GM23338 (cell line): ENCODE results near the gene MET. TPM values are rescaled to one million over a fixed set of nuclear protein-coding genes. Genes with fewer than 3 reads are reported as not detected.

Source experiments
- ATAC-seq: fragments of 200-7000 bp; cut with Tn5 transposase; 3 replicates; pipeline ENCODE4 v1.9.1; 2020
- DNase-seq: peaks from one replicate; pipeline ENCODE4 v3.0.0-alpha.2; 2015; ENCODE audit warnings: low spot score
- H2AFZ ChIP-seq: fragments of 200-600 bp; sonication (generic); 2 replicates; pipeline ENCODE4 v1.8.0; 2016; ENCODE audit warnings: antibody characterized with exemption, mild to moderate bottlenecking, moderate library complexity
- H3F3A ChIP-seq: fragments of 200-600 bp; sonication (generic); replicated peaks from 2 replicates; pipeline ENCODE4 v1.8.0; 2017; ENCODE audit warnings: antibody characterized with exemption, mixed run types, low read depth
- H3K27ac ChIP-seq: fragments of 200-600 bp; sonication (generic); 2 replicates; pipeline ENCODE4 v1.6.1; 2016; ENCODE audit warnings: low read depth
- H3K27me3 ChIP-seq: fragments of 200-600 bp; sonication (generic); 2 replicates; pipeline ENCODE4 v1.8.0; 2016; ENCODE audit warnings: mild to moderate bottlenecking, mixed run types, moderate library complexity; ENCODE audit not compliant: insufficient read depth
- H3K36me3 ChIP-seq: fragments of 200-600 bp; sonication (generic); 2 replicates; pipeline ENCODE4 v1.8.0; 2016; ENCODE audit warnings: mild to moderate bottlenecking; ENCODE audit not compliant: insufficient read depth
- H3K4me1 ChIP-seq: fragments of 200-600 bp; sonication (generic); 2 replicates; pipeline ENCODE4 v1.8.0; 2016; ENCODE audit warnings: mild to moderate bottlenecking, moderate library complexity; ENCODE audit not compliant: insufficient read depth
- H3K4me2 ChIP-seq: fragments of 200-600 bp; sonication (generic); 2 replicates; pipeline ENCODE4 v1.7.1; 2017; ENCODE audit warnings: mixed run types
- H3K4me3 ChIP-seq: fragments of 200-600 bp; sonication (generic); 2 replicates; pipeline ENCODE4 v1.6.1; 2016; ENCODE audit warnings: mixed run types
- H3K79me2 ChIP-seq: fragments of 200-600 bp; sonication (generic); replicated peaks from 2 replicates; pipeline ENCODE4 v1.8.0; 2017; ENCODE audit warnings: mild to moderate bottlenecking; ENCODE audit not compliant: insufficient read depth
- H3K9me2 ChIP-seq: fragments of 200-600 bp; sonication (generic); 2 replicates; pipeline ENCODE4 v1.8.0; 2017; ENCODE audit not compliant: insufficient read depth
- H4K20me1 ChIP-seq: fragments of 200-600 bp; sonication (generic); replicated peaks from 2 replicates; pipeline ENCODE4 v1.8.0; 2017; ENCODE audit warnings: mild to moderate bottlenecking; ENCODE audit not compliant: insufficient read depth
- H3K27ac Mint-ChIP-seq: 2 replicates; pipeline ENCODE4 v1.8.0; 2020; ENCODE audit warnings: inconsistent platforms, mild to moderate bottlenecking, moderate library complexity, mixed read lengths
- H3K27me3 Mint-ChIP-seq: 3 replicates; pipeline ENCODE4 v1.8.0; 2022; ENCODE audit warnings: low read depth, mild to moderate bottlenecking, moderate library complexity, mixed read lengths, inconsistent platforms; ENCODE audit not compliant: insufficient read depth, poor library complexity
- H3K36me3 Mint-ChIP-seq: 3 replicates; pipeline ENCODE4 v1.8.0; 2021; ENCODE audit warnings: low read depth, mild to moderate bottlenecking, inconsistent platforms, moderate library complexity, mixed read lengths
- H3K4me1 Mint-ChIP-seq: 3 replicates; pipeline ENCODE4 v1.8.0; 2020; ENCODE audit warnings: mild to moderate bottlenecking, inconsistent platforms, mixed read lengths
- H3K4me3 Mint-ChIP-seq: 3 replicates; pipeline ENCODE4 v1.8.0; 2021; ENCODE audit warnings: moderate library complexity, mild to moderate bottlenecking, inconsistent platforms, mixed read lengths
- H3K9me3 Mint-ChIP-seq: 3 replicates; pipeline ENCODE4 v1.8.0; 2020; ENCODE audit warnings: moderate library complexity, mild to moderate bottlenecking, inconsistent platforms, mixed read lengths
- EZH2 ChIP-seq: fragments of 200-600 bp; sonication (generic); IDR thresholded peaks from one replicate; pipeline ENCODE4 v1.8.0; 2017; ENCODE audit warnings: antibody characterized with exemption, mild to moderate bottlenecking, low read depth; ENCODE audit not compliant: unreplicated experiment
- EZH2phosphoT487 ChIP-seq: fragments of 200-600 bp; sonication (generic); IDR thresholded peaks from one replicate; pipeline ENCODE4 v1.8.1; 2018; ENCODE audit warnings: antibody characterized with exemption; ENCODE audit not compliant: unreplicated experiment
- JUNB ChIP-seq: IDR thresholded peaks from one replicate; pipeline ENCODE4 v1.6.1; 2016; ENCODE audit warnings: antibody characterized with exemption; ENCODE audit not compliant: unreplicated experiment
- NANOG ChIP-seq: IDR thresholded peaks from 2 replicates; pipeline ENCODE4 v1.6.1; 2016; ENCODE audit warnings: antibody characterized with exemption, borderline replicate concordance
- POLR2AphosphoS5 ChIP-seq: IDR thresholded peaks from 2 replicates; pipeline ENCODE4 v1.6.1; 2016; ENCODE audit warnings: antibody characterized with exemption, low read depth
- STAT1 ChIP-seq: IDR thresholded peaks from one replicate; pipeline ENCODE4 v1.6.1; 2016; ENCODE audit warnings: antibody characterized with exemption; ENCODE audit not compliant: unreplicated experiment
- ZNF114 ChIP-seq: fragments of 250-450 bp; sonication (Bioruptor Pico); IDR thresholded peaks from 2 replicates; pipeline ENCODE4 v1.5.0; 2020; ENCODE audit warnings: mild to moderate bottlenecking, moderate library complexity
- ZNF331 ChIP-seq: fragments of 250-450 bp; sonication (Bioruptor Pico); IDR thresholded peaks from 2 replicates; pipeline ENCODE4 v1.5.0; 2020; ENCODE audit warnings: low read depth, mild to moderate bottlenecking, moderate library complexity
- polyA plus RNA-seq: library from polyadenylated mRNA; unstranded; fragments of >200 nt; fragmentation: Nextera tagmentation; extraction: Ambion mirVana; gene quantifications from 2 replicates; pipeline ENCODE4 v1.2.1, GENCODE V29; 2016
- total RNA-seq: library from RNA; depleted of rRNA; stranded (reverse); fragments of >200 nt; shearing (Covaris generic); gene quantifications from 2 replicates; pipeline ENCODE4 v1.2.3, GENCODE V29; 2014
- TF ChIP-seq, protein P1 (sequence below), 2 experiments: fragments of 200-600 bp in 1 of 2; sonication (generic) in 1 of 2; conservative IDR thresholded peaks; 2 replicates each; pipeline versions ENCODE4 v1.5.1 to v1.6.1; 2016 to 2017; ENCODE audit warnings: antibody characterized with exemption in 2 of 2, low read depth in 2 of 2, mild to moderate bottlenecking in 2 of 2, moderate library complexity in 1 of 2
- TF ChIP-seq, protein P2 (sequence below): IDR thresholded peaks from 2 replicates; pipeline ENCODE4 v1.6.1; 2016; ENCODE audit warnings: antibody characterized with exemption
- TF ChIP-seq, protein P3 (sequence below): IDR thresholded peaks from one replicate; pipeline ENCODE4 v1.6.1; 2018; ENCODE audit warnings: antibody characterized with exemption; ENCODE audit not compliant: unreplicated experiment

Gene MET
- total and polyA plus RNA-seq, 2 experiments from 2014 or later, result 4.8 to 23.1 TPM

DNA sequence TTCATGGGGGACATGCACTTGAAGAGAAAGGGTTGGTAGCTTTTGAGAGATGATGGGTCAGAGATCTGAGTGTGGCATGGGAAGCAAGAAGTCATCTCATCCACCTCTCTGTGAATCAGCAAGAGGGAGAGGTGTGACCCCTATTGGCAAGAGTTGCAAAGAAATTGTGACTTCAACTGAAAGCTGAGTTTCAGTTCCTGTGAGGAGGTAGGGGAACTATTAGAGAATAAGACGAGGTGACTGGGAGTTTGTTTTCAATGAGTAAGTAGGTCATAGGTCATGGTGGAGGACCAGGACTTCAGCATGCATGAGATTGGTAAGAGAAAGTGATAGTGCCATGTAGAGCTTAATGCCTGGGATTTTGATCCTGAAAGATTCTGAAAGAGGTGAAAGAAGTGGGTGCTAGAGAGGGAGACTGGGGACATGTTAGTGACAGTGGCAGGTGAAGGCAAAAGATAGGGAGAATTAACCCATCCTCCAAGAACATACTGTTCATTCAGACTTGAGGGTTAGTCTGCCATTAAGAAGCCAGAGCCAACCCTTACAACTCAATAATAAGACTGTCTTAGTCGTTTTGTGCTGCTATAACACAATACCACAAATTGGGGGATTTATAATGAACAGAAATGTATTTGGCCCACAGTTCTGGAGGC is 114.9 kb downstream of the MET start:
- no peak overlapping the region for H3K27ac ChIP-seq
- no peaks in the 10 kb centered on the region for H3K9me3 Mint-ChIP-seq
- TF ChIP-seq, protein P1, sequence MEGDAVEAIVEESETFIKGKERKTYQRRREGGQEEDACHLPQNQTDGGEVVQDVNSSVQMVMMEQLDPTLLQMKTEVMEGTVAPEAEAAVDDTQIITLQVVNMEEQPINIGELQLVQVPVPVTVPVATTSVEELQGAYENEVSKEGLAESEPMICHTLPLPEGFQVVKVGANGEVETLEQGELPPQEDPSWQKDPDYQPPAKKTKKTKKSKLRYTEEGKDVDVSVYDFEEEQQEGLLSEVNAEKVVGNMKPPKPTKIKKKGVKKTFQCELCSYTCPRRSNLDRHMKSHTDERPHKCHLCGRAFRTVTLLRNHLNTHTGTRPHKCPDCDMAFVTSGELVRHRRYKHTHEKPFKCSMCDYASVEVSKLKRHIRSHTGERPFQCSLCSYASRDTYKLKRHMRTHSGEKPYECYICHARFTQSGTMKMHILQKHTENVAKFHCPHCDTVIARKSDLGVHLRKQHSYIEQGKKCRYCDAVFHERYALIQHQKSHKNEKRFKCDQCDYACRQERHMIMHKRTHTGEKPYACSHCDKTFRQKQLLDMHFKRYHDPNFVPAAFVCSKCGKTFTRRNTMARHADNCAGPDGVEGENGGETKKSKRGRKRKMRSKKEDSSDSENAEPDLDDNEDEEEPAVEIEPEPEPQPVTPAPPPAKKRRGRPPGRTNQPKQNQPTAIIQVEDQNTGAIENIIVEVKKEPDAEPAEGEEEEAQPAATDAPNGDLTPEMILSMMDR (conservative IDR thresholded peaks at IDR 0.05; ENCODE audit: low read depth in 2 of 2), result peak; percentile 60 to 84
- TF ChIP-seq POLR2AphosphoS5, result no peak
- no peaks in the 10 kb centered on the region for H3K36me3 Mint-ChIP-seq
- no peak overlapping the region for H3K4me3 ChIP-seq
- peak; percentile 84 for ATAC-seq
- H3K79me2 ChIP-seq, result no peaks in the 10 kb centered on the region
- H2AFZ ChIP-seq, result no peak overlapping the region
- no peaks in the 10 kb centered on the region for H3K27me3 ChIP-seq
- H3K36me3 ChIP-seq, result no peaks in the 10 kb centered on the region
- peak; percentile 64 for DNase-seq
- H3K9me2 ChIP-seq, result no peaks in the 10 kb centered on the region
- H3K4me1 ChIP-seq, result peaks cover 19% of the 10 kb centered on the region
- H3F3A ChIP-seq, result no peaks in the 10 kb centered on the region
- no peak overlapping the region for H3K4me2 ChIP-seq
- no peaks in the 10 kb centered on the region for H3K27me3 Mint-ChIP-seq
- H3K27ac Mint-ChIP-seq, result no peak overlapping the region
- H3K4me3 Mint-ChIP-seq, result no peak overlapping the region
- no peaks in the 10 kb centered on the region for H4K20me1 ChIP-seq
- H3K4me1 Mint-ChIP-seq, result peaks cover 11% of the 10 kb centered on the region

DNA sequence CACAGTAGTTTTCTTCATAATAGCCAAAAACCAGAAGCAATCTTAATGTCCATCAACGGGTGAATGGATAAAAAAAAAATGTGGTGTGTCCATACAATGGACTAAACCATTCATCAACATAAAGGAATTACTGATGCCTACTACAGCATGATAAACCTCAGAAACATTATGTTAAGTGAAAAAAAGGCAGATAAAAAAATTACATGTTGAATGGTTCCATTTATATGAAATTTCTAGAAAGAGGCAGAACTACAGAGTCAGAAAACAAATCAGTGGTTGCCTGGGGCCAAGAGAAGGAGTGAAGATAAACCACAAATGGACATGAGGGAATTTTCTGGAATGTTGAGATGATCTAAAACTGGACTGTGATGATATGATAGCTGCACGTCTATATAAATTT is 115.9 kb downstream of the MET start:
- Mint-ChIP-seq H3K27ac (no peak overlapping the region), H3K27me3 (no peaks in the 10 kb centered on the region), H3K9me3 (no peaks in the 10 kb centered on the region; the same call in 2 of the 3 replicates), H3K36me3 (no peaks in the 10 kb centered on the region), H3K4me3 (no peak overlapping the region), H3K4me1 (peaks cover 7% of the 10 kb centered on the region)
- DNase-seq, result no peak
- Histone ChIP-seq H2AFZ (no peak overlapping the region), H3K27ac (no peak overlapping the region), H3K27me3 (no peaks in the 10 kb centered on the region), H3K9me2 (no peaks in the 10 kb centered on the region), H4K20me1 (no peaks in the 10 kb centered on the region), H3K4me1 (peaks cover 13% of the 10 kb centered on the region), H3K4me2 (no peak overlapping the region), H3K4me3 (no peak overlapping the region), H3K79me2 (no peaks in the 10 kb centered on the region), H3F3A (no peaks in the 10 kb centered on the region), H3K36me3 (no peaks in the 10 kb centered on the region)
- no peak for ATAC-seq
- TF ChIP-seq, protein P2, sequence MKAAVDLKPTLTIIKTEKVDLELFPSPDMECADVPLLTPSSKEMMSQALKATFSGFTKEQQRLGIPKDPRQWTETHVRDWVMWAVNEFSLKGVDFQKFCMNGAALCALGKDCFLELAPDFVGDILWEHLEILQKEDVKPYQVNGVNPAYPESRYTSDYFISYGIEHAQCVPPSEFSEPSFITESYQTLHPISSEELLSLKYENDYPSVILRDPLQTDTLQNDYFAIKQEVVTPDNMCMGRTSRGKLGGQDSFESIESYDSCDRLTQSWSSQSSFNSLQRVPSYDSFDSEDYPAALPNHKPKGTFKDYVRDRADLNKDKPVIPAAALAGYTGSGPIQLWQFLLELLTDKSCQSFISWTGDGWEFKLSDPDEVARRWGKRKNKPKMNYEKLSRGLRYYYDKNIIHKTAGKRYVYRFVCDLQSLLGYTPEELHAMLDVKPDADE, result no peak
- TF ChIP-seq ZNF331 (no peak), EZH2phosphoT487 (no peak), JUNB (no peak), STAT1 (no peak), POLR2AphosphoS5 (no peak), NANOG (no peak), EZH2 (no peak), ZNF114 (no peak)
- TF ChIP-seq, protein P3, sequence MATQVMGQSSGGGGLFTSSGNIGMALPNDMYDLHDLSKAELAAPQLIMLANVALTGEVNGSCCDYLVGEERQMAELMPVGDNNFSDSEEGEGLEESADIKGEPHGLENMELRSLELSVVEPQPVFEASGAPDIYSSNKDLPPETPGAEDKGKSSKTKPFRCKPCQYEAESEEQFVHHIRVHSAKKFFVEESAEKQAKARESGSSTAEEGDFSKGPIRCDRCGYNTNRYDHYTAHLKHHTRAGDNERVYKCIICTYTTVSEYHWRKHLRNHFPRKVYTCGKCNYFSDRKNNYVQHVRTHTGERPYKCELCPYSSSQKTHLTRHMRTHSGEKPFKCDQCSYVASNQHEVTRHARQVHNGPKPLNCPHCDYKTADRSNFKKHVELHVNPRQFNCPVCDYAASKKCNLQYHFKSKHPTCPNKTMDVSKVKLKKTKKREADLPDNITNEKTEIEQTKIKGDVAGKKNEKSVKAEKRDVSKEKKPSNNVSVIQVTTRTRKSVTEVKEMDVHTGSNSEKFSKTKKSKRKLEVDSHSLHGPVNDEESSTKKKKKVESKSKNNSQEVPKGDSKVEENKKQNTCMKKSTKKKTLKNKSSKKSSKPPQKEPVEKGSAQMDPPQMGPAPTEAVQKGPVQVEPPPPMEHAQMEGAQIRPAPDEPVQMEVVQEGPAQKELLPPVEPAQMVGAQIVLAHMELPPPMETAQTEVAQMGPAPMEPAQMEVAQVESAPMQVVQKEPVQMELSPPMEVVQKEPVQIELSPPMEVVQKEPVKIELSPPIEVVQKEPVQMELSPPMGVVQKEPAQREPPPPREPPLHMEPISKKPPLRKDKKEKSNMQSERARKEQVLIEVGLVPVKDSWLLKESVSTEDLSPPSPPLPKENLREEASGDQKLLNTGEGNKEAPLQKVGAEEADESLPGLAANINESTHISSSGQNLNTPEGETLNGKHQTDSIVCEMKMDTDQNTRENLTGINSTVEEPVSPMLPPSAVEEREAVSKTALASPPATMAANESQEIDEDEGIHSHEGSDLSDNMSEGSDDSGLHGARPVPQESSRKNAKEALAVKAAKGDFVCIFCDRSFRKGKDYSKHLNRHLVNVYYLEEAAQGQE, result no peak
